GM23338 (cell line): ENCODE data around the gene SPRR2A.

Source experiments
- CREB1 ChIP-seq: fragments of 250-450 bp; sonication (Bioruptor Pico); IDR thresholded peaks from 2 replicates; pipeline ENCODE4 v1.5.0; 2020; ENCODE audit warnings: low read depth, mild to moderate bottlenecking, moderate library complexity
- CTCF ChIP-seq, 2 experiments: fragments of 200-600 bp in 1 of 2; sonication (generic) in 1 of 2; conservative IDR thresholded peaks; 2 replicates each; pipeline versions ENCODE4 v1.5.1 to v1.6.1; 2016 to 2017; ENCODE audit warnings: antibody characterized with exemption in 2 of 2, low read depth in 2 of 2, mild to moderate bottlenecking in 2 of 2, moderate library complexity in 1 of 2
- ETS1 ChIP-seq: IDR thresholded peaks from 2 replicates; pipeline ENCODE4 v1.6.1; 2016; ENCODE audit warnings: antibody characterized with exemption
- EZH2 ChIP-seq: fragments of 200-600 bp; sonication (generic); IDR thresholded peaks from one replicate; pipeline ENCODE4 v1.8.0; 2017; ENCODE audit warnings: antibody characterized with exemption, mild to moderate bottlenecking, low read depth; ENCODE audit not compliant: unreplicated experiment
- EZH2phosphoT487 ChIP-seq: fragments of 200-600 bp; sonication (generic); IDR thresholded peaks from one replicate; pipeline ENCODE4 v1.8.1; 2018; ENCODE audit warnings: antibody characterized with exemption; ENCODE audit not compliant: unreplicated experiment
- JUNB ChIP-seq: IDR thresholded peaks from one replicate; pipeline ENCODE4 v1.6.1; 2016; ENCODE audit warnings: antibody characterized with exemption; ENCODE audit not compliant: unreplicated experiment
- NANOG ChIP-seq: IDR thresholded peaks from 2 replicates; pipeline ENCODE4 v1.6.1; 2016; ENCODE audit warnings: antibody characterized with exemption, borderline replicate concordance
- POLR2AphosphoS5 ChIP-seq: IDR thresholded peaks from 2 replicates; pipeline ENCODE4 v1.6.1; 2016; ENCODE audit warnings: antibody characterized with exemption, low read depth
- REST ChIP-seq: IDR thresholded peaks from one replicate; pipeline ENCODE4 v1.6.1; 2018; ENCODE audit warnings: antibody characterized with exemption; ENCODE audit not compliant: unreplicated experiment
- STAT1 ChIP-seq: IDR thresholded peaks from one replicate; pipeline ENCODE4 v1.6.1; 2016; ENCODE audit warnings: antibody characterized with exemption; ENCODE audit not compliant: unreplicated experiment
- ZNF114 ChIP-seq: fragments of 250-450 bp; sonication (Bioruptor Pico); IDR thresholded peaks from 2 replicates; pipeline ENCODE4 v1.5.0; 2020; ENCODE audit warnings: mild to moderate bottlenecking, moderate library complexity
- ZNF462 ChIP-seq: fragments of 250-450 bp; sonication (Bioruptor Pico); IDR thresholded peaks from 2 replicates; pipeline ENCODE4 v1.5.0; 2020; ENCODE audit warnings: mild to moderate bottlenecking, moderate library complexity

GRCh38 chr1:153032073-153032472 lies 25.2 kb downstream of the SPRR2A start:
- no peak for TF ChIP-seq EZH2
- no peak for TF ChIP-seq POLR2AphosphoS5
- TF ChIP-seq REST = no peak
- TF ChIP-seq CTCF (conservative IDR thresholded peaks at IDR 0.05; ENCODE audit: low read depth in 2 of 2) = no peak
- TF ChIP-seq ZNF114 (CRISPR knock-in tag) = no peak
- no peak for TF ChIP-seq CREB1 (CRISPR knock-in tag)
- no peak for TF ChIP-seq EZH2phosphoT487
- TF ChIP-seq JUNB = no peak
- TF ChIP-seq ETS1 = no peak
- no peak for TF ChIP-seq NANOG
- TF ChIP-seq STAT1 = no peak
- no peak for TF ChIP-seq ZNF462 (CRISPR knock-in tag)
